Measurements from ENCODE around the gene CDH12.
"Not testable (repeated sequence)": the region's sequence is repeated elsewhere in the genome, so short reads cannot be mapped to it uniquely, and the experiment has no call there.

DNA sequence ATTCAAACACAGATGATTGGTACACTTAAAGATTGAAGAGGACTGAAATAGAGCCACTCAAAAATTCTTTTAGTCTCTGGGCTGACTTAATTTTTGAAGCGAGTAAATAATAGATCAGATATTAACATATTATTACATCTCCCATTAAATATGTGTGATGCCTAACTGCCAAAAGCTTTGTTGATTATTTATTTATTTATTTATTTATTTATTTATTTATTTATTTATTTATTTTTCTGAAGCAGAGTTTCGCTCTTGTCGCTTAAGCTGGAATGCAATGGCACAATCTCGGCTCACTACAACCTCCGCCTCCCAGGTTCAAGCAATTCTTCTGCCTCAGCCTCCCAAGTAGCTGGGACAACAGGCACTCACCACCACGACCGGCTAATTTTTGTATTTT lies 587.3 kb downstream of the CDH12 start:
- TF ChIP-seq CTCF, POLR2A, POLR2AphosphoS5 (IDR thresholded peaks at IDR 0.05): not testable (repeated sequence)
